AG20443 (cell line): ENCODE results near the gene SNX19.
A peak's percentile ranks its signal among the peaks of the same experiment; 100 is the strongest.
"Not testable (repeated sequence)": the region's sequence is repeated elsewhere in the genome, so short reads cannot be mapped to it uniquely, and the experiment has no call there.

Experiments used
- DNase-seq: peaks from one replicate; pipeline ENCODE4 v3.0.0; 2012; ENCODE audit warnings: low spot score, mixed read lengths

The SNX19 gene

GRCh38 chr11:130872102-130872501 lies 44.2 kb downstream of the SNX19 start:
- DNase-seq: no peak

GRCh38 chr11:130871616-130872015 lies 44.7 kb downstream of the SNX19 start:
- DNase-seq: no peak

DNA sequence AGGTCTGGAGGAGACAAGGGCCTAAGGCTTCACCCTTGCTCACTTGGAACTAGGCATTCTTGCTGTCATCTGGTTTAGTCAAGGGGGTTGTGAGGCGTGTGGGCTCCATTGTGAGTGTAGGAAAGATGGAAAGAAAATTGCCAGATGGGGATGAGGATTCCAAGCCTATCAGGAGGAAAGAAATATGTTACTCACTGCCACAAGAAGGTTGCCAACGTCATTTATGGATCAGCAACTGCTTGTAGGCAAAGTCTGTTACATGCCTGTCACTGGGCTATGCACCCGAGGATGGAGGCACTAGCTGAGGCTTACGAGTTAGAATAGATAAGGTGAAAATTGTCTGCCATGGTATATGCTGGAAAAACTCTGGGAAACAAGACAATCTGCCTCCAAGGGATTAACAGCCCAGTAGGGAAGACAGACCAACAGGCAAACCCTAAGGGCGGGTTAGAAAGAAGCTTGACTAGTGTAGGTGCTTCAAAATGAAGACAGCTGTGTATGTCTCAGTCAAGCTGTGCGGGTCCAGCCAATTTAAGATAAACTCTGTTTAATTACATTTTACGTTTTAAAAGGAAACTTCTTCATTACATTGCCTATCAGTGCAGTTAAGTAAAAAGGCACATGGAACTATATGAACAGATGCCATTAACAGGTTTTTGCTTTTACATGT lies 47.4 kb downstream of the SNX19 start:
- no peak for DNase-seq

GRCh38 chr11:130868086-130868710 lies 48.1 kb downstream of the SNX19 start:
- no peak for DNase-seq

DNA sequence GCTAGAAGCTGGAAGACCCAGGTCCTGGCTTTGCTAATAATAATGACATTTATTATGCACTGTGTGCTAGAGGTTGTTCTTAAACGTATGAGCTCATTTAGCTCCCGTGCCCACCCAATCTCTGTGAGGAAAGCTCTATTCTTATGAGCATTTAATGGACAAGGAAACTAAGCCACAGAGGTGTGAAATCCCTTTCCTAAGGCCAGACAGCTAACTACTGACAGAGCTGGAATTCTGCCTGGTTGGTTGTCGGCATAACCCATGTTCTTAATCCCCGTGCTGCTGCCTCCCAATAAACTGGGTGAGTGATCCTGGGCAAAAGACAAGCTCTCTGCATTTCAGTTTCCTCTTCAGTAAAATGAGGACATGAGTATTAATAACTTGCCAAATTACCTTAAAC lies 49.4 kb downstream of the SNX19 start:
- no peak for DNase-seq

GRCh38 chr11:130865774-130866114 lies 50.5 kb downstream of the SNX19 start:
- DNase-seq: no peak

DNA sequence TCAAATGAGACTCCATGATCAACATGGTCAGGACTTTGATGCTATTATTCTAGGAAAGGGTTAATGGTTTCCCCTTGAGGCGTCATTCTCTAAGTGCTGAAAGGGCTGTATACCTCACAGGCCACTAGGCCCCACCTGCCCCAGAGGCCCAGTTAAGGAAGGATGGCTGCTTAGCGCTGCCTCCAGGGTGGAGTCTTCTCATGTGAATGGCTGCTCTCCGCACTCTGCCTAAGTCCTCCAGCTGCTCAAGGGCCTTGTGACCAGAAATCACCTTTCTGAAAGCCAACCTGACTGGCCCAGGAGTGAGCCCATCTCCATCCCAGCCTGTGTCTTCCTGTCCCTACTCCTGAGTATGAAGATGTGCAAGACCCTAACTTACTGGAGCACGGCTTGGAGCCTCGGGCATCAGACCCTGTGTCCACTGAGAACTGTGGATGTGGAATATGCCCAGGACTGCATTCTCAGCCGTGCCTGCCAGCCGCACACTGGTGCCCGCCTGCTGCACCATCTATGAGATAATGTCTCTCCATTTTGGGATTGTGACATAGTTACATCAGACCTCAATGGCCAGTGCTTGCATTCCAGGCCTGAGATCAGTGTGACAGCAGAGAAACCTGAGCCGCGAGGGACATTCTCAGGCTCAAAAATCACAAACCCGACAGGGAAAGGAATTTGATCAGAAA lies 51.0 kb downstream of the SNX19 start:
- DNase-seq: peak; percentile 38

DNA sequence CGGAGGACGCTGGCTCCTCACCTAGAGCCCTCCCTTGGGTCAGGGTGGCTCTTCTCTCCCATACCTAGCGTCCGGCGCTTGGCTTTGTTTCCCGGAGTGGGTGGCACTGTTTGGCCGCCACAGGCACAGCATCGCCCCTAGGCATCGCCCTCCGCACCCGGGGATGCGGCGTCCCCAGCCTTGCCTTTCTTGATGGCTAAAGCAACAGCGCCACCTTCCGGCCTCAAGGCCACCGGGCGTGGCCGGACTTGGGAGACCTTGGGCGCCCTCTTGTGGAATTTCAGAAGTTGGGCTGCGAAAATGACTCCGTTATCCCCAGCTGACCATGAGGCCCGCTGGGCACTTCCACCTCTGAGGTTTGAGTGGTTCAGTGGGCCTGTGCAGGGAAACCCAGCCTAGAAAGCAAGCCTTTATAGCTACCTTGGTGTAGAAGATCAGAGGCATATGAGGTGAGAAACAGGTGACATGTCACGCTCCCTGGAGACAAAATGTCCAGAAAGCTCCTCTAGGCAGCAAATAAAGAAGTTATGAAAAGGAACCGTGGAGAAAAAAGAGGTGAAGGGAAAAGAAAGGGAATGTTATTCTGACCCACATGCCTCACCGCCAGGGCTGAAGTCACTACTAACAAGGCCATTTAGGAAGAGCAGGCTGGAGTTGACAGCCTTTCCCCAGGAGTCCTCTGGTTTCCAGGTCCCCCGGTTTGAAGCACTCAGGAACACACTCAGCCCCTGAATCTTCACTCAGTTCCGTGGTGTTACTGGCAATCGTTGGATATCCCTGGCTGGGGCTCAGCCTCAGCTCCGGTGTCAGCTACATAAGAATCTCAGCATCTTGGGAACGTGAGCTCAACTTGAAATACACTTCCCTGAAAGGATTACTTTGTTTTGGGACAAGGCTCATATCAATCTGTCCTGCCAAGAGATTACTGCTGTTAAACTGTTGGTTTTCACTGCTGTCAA lies 54.1 kb downstream of the SNX19 start:
- DNase-seq: peak; percentile 87

GRCh38 chr11:130861283-130861682 lies 55.0 kb downstream of the SNX19 start:
- DNase-seq: no peak

- DNase-seq: no peak
Observed at GRCh38 chr11:130859886-130860285, 56.4 kb downstream of the SNX19 start.

DNA sequence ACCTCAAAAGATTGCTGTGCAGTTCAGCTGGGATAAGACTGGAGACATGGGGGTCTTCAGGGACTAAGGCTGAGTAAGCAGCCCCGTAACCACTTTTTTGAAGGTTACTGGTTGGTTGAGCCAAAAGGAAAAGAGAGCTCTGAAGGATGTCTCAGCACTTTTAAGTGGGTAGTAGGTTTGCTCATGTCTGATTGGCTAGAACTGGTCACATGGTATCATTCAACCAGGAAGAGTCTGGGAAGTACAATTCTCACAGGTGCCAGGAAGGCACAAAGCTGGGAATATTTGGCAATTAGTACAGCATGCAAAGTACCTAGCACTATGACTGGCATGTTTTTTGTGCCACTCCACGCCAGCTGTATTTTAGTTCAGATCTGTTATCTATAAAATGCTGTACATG lies 58.1 kb downstream of the SNX19 start:
- DNase-seq: no peak

GRCh38 chr11:130855707-130856106 lies 60.6 kb downstream of the SNX19 start:
- not testable (repeated sequence) for DNase-seq

DNA sequence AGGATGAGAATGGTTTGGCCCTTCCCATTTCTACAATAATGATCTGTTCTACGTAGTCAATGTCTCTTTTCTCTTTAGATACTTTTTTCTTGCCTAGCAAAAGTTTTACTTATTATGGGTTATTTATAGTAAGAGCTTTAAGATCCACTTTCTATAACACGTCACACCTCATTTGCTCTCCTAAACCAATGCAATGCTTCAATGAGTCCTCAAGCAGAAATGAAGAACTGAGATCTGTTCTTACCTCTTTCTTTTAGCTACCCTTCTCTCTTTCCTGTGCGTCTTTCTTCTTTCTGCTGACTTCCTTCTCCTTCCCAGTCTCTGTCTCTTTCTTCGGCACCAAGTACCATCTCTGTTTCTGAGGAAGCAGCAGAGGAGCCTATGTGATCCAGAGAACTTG lies 61.8 kb downstream of the SNX19 start:
- no peak for DNase-seq

- no peak for DNase-seq
Observed at GRCh38 chr11:130852589-130852988, 63.7 kb downstream of the SNX19 start.

GRCh38 chr11:130850185-130850944 lies 65.9 kb downstream of the SNX19 start:
- no peak for DNase-seq

DNA sequence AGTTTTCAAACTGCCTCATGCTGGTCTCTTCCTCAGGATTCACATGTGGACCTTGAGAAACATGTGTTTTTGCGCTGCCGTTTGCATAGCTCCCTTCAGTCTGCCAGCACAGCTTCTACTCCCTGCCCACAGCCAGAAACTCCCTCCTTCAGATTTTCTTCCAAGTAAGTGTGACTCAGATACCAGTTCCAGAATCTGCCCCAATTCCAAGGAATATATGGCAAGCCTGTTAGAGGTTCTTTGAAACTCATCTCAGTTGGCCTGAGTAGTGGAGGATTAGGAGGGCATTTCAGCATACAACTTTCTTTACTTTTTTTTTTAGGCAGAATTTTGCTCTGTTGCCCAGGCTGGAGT lies 67.1 kb downstream of the SNX19 start:
- DNase-seq: peak; percentile 86

GRCh38 chr11:130848361-130849214 lies 67.7 kb downstream of the SNX19 start:
- no peak for DNase-seq

GRCh38 chr11:130847517-130847916 lies 68.8 kb downstream of the SNX19 start:
- peak; percentile 68 for DNase-seq

GRCh38 chr11:130846606-130847005 lies 69.7 kb downstream of the SNX19 start:
- DNase-seq: no peak

- DNase-seq: no peak
Observed at GRCh38 chr11:130842001-130842400, 74.3 kb downstream of the SNX19 start.

- DNase-seq: no peak
Observed at GRCh38 chr11:130840679-130841078, 75.6 kb downstream of the SNX19 start.
